NCI-H526 (cell line): Measurements from ENCODE around the gene IL19.

Experiments
- DNase-seq, 2 experiments: peaks; one replicate each; lab custom pipeline; 2025; lab: John Stamatoyannopoulos, UW

Gene IL19

DNA sequence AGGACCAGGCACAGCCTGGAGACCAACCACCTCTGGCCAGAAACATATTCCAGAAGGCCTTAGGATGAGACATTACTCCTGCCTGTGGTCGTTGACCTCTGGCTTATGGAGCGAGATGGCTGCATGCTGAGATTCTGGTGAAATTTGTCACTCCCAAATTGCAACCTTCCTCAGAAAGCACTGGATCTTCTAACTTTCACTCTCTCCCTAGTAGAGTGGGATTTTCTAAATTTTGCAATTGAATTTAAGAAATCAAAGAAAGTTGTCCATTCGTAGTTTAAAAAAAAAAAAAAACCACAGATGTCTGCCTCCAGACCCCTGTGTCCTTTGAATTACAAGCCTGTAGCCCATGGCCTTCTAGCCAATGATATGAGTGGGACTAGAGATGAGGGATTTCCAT lies 30.3 kb downstream of the IL19 start:
- no peak for DNase-seq

DNA sequence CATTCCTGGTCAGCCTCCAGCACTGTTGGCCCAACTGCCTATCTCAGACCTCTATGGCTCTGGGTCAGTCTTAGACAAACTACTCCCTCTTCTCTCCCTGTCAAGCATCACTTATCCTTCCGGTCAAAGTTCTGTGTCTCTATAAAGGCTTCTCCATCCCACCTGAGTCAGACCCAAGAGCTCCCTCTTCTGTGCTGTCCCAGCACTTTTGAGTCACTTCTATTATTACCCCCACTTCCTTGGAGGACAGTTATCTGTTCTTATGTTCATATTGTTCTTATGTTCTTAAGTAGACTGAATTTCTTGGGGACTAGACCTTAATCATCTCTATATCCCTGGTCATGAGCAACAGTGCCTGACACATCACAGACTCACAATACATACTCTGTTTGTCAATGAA lies 30.9 kb downstream of the IL19 start:
- no peak for DNase-seq

DNA sequence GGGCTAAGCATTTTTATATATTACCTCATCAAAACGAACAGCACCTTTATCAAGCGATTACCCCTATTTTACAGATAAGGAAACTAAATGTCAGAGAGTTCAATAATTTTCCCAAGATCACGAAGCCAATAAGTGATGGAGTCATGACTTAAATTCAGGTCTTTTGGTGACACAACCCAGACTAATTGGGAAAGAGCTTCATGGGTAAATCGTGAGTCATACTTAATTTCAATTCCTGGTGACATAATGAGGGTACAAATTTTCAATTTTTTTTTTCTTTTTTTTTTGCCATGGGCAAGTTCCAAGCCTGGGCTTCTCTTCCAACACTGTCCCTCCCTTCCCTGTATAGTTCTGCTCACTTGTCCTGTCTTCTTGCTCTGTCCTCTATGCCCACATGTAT lies 31.8 kb downstream of the IL19 start:
- no peak for DNase-seq

DNA sequence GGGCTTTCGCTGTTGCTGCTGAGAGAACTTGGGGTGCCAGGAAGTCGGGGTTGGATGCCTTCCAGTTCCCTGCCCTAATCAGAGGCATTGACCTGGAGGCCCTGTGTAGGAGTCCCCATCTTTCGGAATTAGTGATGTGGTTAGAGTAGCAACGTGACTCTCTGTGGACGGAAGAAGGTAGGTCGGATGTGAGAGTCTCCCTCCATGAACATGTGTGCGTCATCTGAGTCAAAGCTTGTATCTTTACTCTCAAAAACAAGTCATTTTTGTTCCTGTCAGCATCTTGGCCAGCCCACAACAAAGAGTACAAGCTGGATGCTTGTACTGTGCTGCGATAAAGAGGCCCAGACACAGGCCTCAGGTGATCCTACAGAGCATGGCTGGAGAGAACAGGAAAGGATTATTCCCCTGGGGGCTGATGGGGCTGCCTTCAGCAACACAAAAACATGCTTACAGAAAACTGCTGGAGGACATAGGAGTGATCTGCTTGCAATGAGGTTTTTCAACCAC lies 32.7 kb downstream of the IL19 start:
- DNase-seq: peak in 1 of 2 experiments; percentile 8

DNA sequence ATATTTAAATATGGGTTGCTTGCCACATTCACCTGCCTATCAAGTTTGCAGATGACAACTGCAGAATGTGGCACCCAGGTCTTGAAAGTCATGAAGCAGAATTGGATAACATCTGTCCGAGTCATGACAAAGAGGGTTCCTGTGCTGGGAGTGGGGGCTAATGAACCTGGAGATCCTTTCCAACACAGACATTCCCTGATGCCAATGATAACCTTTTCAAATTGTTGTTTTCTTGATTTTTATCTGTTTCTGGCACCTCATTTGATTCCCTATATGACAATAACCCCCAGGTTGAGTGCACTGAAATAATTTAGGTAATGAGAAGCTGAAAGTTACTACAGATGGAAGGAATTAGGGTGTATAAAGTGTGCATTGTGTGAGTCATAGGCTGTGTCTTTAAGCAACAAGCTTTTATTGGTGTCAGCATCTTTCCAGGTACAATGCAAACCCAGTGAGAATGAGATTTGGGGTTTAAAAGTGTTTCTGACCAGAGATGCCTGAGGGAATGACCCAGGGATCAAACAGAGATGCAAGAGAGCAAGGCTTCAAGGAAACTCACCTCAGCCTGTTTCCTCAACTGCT lies 33.7 kb downstream of the IL19 start:
- DNase-seq: no peak

DNA sequence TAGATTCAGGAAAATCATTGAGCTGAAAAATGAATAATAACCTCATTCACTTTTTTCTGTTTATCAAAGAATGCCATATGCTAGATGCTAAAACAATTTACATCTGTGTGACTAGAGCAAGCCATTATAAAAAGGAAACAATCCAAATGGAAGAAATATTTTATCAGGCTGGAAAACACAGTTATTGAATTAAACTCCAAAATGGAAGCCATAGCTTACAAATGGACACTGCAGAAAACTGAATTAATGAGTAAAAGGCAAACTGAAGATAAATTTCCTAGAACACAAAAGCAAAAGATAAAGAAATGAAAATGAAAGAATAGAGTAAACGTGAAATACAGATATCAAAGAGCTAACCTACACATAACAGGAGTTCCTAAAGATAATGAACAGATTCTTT lies 34.8 kb downstream of the IL19 start:
- DNase-seq: no peak

DNA sequence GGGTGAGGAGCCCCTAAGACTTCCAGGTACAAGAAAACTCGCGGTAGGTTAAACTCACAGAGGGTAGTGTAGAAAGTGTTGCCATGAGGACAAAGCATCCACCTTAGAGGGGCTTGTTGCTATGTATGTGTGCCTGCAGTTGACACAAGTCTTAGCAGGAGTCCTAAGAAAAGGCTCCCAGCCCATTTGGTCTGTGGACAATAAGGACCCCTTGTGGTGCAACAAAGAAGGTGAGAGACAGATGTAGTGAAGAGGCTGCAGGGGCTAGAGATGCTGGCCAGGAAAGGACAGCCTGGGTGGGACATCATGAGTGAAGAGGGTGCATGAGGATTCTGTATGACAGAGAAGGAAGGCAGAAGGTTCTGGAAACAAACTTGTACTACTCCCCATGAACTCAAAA lies 38.0 kb downstream of the IL19 start:
- DNase-seq: peak; percentile 61 to 62

DNA sequence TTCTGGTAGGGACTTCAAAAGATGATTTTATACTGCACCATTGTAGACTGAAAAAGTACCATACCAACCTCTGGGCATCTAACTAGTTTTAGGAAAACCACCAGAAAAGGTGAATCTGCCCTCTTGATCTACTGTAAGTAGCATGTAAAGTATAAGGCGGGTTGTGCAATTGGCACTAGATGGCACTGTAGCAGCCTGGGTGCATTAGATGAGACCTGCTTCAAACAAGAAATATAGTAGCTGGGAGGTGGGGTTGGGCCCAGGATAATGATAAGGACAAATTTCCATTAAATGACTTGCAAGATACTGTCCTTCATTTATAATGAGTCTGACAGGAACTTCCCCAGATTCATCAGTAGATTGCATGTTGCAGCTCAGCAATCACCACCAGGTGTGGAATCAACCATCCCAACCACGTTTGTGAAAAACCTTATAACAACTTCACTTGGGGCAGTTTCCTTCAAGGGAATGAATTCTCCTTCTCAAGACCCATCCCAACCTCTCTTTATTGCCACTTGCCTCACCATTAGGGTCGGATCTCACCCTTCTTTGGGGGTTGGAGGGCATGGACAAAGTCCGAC lies 39.0 kb downstream of the IL19 start:
- DNase-seq: peak in 1 of 2 experiments; percentile 38

DNA sequence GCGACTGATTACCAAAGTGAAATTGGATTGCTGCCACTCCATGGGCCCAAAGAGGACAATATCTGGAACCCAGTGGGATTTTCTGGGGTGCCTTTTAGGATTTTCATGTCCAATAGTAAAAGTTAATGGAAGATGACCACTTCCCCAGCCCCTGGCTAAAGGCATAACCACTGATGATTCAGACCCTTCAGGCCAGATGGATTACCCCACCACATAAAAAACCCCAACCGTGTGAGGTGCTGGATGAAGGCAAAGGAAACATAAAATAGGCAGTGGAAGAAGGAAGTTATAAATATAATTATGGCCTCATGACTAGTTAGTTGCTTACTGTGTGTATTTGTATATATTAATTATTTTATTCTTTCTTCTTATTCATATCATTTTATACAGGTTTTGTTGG lies 41.9 kb downstream of the IL19 start:
- no peak for DNase-seq

DNA sequence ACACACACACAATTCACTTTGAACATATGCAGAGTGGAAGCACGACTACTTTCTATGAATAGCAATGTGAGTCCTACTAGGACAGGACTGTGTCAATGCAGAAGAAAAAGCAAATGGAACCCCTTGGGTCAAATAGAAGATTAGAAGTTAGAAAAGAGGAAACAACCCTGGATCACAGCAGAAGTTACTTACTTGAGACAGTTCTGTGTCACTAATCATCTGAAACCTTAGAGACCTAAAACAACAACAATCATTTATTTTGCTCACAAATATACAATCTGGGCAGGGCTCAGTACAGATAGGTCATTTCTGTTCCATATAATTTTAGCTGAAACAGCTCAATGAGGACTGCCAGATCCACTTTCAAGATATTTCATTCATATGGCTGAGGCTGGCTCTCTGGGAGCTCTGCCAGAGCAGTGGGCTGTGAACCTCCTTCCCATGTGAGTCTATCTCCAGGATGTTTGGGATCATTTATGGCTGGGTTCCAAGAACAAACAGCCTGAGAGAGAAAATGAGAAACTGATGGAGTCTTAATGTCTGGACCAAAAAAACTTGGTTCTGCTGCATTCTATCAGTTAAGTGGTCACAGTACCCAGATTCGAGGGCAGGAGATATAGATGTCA lies 44.3 kb downstream of the IL19 start:
- DNase-seq: no peak

DNA sequence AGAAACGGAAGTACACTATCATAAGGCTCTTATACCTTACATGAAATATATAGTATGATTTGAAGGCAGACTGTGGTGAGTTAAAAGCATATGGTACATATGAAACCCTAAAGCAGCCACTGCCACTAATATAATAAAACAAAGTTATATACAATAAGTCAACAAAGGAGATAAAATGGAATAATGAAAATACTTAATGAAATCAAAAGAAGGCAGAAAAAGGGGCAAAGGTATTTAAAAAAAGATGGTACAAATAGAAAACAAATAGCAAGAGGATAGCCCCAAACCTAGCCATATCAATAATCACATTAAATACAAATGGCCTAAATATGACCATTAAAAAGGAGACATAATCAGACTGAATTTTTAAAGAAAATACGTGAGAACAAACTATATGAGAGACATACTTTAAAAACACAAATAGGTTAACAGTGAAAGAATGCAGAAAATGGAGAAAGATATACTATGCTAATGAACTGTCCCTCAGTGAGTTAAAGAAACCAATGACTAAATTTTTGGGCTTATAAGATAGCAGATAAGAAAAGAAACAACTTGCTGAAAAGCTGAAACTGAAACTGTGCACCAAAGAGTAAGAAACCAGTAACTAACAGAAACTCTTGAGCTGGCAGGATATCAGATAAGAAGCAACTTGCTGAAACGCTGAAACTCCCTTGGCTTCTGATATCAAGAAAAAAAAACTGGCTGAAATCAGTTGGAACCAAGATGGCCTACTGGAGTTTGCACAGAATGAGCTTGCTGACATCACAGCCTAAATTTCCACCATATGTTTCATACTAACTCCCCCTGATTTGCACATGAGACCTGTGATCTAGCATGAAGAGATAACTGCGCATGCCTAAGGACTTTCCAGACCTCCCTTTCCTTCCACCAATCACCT lies 46.1 kb downstream of the IL19 start:
- no peak for DNase-seq

DNA sequence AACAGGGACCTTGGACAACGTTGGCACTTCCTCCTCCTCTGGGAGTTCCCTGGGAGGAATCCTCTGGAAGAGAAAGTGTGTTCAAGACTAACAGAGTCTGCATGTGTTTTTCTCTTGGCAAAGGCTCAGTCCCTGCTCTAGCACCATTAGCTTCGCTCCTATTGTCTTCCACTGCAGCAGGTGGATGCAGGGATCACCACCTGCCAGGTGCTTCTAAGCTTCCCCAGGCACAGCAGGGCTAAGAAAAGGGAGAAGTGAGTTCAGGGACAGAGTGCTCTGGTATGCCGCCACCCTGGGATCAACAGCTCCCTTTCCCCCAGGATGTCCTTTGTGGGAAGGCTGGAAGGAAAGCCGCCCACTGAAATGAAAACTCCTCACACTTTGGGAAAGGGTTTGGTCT lies 50.9 kb downstream of the IL19 start:
- DNase-seq: no peak

DNA sequence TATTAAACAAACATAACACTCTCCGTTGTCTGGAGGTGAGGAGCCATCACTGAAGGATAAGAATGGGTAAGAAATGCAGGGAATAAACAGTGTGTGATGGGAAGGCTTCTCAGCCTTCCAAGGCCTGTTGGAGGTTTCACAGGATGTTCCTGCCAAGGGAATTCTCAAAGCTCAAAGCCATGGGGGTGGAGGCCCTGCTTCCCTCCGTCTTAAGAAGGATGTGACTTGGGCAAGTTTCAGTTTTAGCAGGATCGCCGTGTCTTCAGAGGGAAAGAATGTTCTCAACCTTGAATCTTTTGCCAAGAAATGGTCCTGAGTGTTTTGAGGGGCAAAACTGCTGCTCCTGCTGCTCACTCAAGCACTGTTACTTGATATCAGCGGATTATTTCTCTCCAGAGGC lies 53.2 kb downstream of the IL19 start:
- DNase-seq: no peak

DNA sequence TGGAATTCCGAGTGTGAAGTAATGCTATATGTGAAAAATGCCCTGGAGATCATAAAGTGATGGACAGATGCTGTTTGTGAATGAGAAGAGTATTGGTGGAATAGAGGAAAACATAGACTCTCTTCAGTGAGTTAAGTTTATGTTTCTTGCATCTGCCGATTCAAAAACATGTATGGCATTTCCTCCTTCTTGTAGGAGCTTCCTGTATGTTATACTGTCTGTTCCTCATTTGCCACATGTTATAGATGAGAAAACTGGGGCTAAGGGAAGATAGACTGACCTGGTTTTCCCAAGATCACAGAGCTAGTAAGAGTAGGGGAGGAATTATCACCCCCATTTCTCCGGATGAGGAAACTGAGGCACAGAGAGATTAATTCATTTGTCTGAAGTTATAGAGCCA lies 53.8 kb downstream of the IL19 start:
- DNase-seq: no peak

DNA sequence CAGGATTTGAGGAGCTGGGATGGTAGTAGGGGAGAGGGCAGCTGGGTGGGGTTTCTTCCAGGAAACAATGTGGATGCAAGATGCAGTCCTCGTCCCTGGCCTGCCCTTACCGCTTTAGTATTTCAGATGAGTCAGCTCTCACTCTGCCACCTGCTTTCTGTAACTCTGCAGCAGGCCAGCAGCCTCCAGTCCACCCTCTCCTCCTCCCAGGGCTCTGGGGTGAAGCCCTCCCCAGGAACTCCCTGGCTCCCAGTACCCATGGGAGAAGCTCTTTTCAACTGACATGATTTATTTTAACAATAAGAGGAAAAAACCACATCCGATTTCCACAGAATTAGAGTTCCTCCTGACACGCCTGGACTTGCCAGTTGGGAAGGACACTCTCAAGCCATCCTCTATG lies 55.8 kb downstream of the IL19 start:
- DNase-seq: no peak

DNA sequence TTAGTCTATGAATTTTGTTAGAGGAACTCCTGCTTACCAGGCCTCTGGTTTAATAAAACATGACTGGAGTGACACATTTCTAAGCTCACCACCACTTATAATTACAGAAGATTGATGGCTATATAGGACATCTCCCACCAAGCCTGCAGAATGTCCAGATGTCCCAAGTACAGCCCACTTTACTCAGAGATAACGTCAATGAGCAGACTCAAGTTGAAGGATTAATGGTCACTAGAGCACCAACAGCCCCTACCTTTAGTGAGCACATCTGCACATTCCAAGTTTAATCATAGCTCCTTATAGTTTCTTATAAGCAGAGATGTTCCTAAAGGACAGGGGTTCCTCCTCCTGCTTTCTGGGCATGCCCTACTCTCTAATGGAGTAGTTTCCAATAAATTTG lies 57.5 kb downstream of the IL19 start:
- no peak for DNase-seq

DNA sequence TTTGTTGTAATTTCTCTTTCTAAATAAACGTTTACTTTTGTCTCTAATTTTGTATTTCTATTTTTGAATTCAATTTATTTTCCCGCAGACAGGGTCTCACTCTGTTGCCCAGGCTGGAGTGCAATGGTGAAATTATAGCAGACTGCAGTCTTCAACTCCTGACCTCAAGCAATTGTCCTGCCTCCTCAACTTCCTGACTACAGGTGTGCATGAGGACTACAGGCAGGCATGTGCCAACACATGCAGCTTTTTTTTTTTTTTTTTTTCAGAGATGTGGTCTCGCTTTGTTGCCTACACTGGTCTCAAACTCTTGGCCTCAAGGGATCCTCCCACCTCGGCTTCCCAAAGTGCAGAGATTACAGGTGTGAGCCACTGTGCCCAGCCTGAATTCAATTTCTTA lies 58.2 kb downstream of the IL19 start:
- no peak for DNase-seq

DNA sequence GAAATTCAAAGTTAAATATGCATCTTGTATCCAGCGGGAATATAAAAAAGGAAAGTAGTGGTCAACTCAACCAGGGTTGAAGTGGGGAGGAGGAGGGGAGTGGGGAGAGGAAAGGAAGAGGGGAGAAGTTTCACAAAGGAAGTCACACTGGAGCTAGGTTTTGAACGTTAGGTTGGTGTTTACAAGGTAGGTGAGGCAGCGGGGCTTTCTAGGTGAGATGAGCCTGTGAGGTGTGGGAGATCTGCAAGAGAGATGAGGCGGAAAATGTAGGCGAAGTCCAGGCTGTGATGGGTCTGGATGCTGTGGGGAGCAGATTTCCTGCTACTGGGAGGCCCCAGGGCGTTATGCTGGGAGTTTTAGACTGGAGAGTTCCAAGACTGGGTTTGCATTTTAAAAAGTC lies 58.7 kb downstream of the IL19 start:
- no peak for DNase-seq

DNA sequence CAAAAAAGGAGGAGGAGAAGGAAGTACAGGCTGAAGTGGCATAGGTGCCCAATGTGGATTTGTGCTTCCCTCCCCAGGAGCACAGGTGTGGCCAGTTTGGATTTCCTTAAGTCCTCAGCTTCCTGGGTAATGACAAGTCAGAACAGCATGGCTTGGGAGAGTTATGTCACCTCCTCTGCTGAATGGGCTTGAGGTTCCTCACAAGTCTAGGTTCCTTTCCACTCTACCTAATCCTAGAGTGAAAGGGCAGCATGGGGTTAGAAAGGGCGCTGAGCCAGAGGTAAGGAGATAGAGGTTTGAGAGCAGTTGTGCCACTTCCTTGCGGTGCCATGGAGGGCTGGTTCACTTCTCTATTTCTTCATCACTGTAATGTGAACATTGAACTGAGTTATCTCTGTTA lies 59.3 kb downstream of the IL19 start:
- DNase-seq: no peak

DNA sequence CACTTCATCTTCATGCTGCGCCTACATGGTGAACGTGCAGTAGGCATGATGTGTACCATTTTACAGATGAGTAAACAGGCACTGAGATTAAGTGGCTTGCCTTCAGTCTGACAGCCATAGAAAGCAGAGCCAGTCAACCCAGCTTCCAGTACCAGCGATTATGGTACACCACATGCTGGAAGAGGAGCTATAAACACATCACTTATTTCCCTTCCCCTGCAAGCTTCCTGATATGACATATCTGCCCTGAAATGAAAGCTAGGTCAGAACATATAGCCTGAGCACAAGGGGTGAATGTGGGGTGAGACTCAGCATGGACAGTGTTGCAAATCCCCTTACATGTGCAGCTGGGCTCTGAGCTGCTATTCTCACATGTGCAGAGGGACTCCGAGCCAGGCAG lies 61.1 kb downstream of the IL19 start:
- DNase-seq: no peak

DNA sequence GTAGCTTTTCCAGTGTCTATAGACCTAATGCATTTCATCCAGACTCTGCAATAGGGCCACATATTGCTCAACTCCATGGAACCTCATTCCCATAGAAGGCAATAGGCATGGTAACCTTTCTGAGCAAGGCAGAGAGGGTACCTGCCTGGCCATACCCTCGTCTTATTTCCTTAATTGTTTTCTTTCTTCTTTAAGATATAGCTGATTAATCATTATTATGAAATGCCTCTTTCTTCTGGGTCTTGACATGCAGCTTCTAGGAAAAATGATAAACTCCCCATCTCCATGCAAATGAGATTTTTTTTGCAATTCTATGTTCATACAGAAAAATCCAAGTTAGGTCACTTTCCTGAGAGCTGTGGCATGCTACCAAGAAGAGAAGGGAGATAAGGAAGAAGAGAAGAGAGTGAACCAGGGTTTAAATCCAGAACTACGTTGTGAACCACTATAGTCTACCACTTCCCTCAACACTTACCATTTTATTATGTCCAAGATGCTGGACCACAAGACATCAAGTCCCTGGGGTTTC lies 61.8 kb downstream of the IL19 start:
- DNase-seq: no peak

DNA sequence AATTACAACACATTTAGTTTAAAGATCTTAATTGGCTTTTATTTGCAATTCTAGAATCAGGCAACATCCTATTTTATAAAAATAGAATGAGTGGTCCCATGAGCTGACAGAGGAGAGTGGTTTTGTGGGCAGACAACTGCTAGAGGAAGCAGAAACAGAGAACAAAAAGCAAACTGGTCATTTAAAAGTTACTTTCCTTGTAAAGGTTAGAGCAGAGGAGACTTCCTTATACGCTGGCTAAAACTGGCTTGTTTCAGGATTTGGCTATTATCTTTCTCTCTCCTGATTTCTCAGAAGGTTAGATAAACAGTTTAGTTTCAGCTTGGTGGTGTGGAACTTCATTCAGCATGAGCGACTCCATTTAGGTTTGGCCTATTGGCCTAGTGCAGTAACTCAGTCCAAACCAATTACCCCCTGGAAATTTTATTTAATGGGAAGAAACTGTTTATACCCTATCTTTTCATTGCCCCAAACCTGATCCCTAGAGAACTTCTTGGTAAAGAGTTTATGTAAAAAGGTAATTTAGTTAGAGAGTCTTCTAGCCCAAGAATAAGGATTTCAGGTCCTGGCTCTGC lies 62.6 kb downstream of the IL19 start:
- no peak for DNase-seq
